Liver (tissue), 9 donors: ENCODE measurements around the gene LCK. TPM values are rescaled to one million over a fixed set of nuclear protein-coding genes. Genes with fewer than 3 reads are reported as not detected.
A peak's percentile ranks its signal among the peaks of the same experiment; 100 is the strongest.

ENCODE experiments used
- DNase-seq: peaks from one replicate; pipeline ENCODE4 v3.0.0-alpha.2; 2017; ENCODE audit warnings: low spot score
- H3K27ac ChIP-seq, 2 donors: one replicate each; pipeline ENCODE4 v1.7.0; 2013; ENCODE audit warnings: inconsistent platforms in 2 of 2, low read length in 2 of 2, control low read depth in 1 of 2, low read depth in 1 of 2, mild to moderate bottlenecking in 1 of 2
- H3K27me3 ChIP-seq, 4 donors: one replicate each; pipeline versions ENCODE4 v1.6.1 to v1.7.0; 2013; ENCODE audit warnings: low read length in 3 of 4, inconsistent platforms in 1 of 4, mild to moderate bottlenecking in 1 of 4, moderate library complexity in 1 of 4; ENCODE audit not compliant: control insufficient read depth in 4 of 4, insufficient read depth in 4 of 4
- H3K36me3 ChIP-seq, 4 donors: one replicate each; pipeline versions ENCODE4 v1.6.1 to v1.7.0; 2013; ENCODE audit warnings: low read length in 3 of 4, mild to moderate bottlenecking in 3 of 4, low read depth in 1 of 4, moderate library complexity in 1 of 4; ENCODE audit not compliant: control insufficient read depth in 4 of 4, insufficient read depth in 3 of 4
- H3K4me1 ChIP-seq, 4 donors: one replicate each; pipeline versions ENCODE4 v1.6.1 to v1.7.0; 2013; ENCODE audit warnings: low read length in 3 of 4, mild to moderate bottlenecking in 3 of 4, moderate library complexity in 1 of 4; ENCODE audit not compliant: control insufficient read depth in 4 of 4, insufficient read depth in 4 of 4
- H3K4me3 ChIP-seq, 3 donors: one replicate each; pipeline versions ENCODE4 v1.6.1 to v1.7.0; 2013; ENCODE audit warnings: low read length in 3 of 3, control low read depth in 1 of 3, low read depth in 1 of 3, mild to moderate bottlenecking in 1 of 3
- H3K9ac ChIP-seq, 2 donors: one replicate each; pipeline ENCODE4 v1.7.0; 2013; ENCODE audit warnings: low read length in 2 of 2, mild to moderate bottlenecking in 2 of 2, moderate library complexity in 2 of 2, control low read depth in 1 of 2, low read depth in 1 of 2
- H3K9me3 ChIP-seq, 4 donors: one replicate each; pipeline versions ENCODE4 v1.6.1 to v1.7.0; 2013; ENCODE audit warnings: low read length in 3 of 4; ENCODE audit not compliant: control insufficient read depth in 4 of 4
- CTCF ChIP-seq: fragments of 150-350 bp; IDR thresholded peaks from 2 replicates; pipeline ENCODE4 v1.5.1; 2017; ENCODE audit warnings: improper control_type of control experiment, low read depth, low read length; ENCODE audit not compliant: missing input control
- FOXA1 ChIP-seq: IDR thresholded peaks from 2 replicates; pipeline ENCODE4 v1.6.1; 2016; ENCODE audit warnings: antibody characterized with exemption
- GABPA ChIP-seq, 2 donors: IDR thresholded peaks in 1 of 2; conservative IDR thresholded peaks in 1 of 2; 2 replicates each; pipeline ENCODE4 v1.6.1; 2016; ENCODE audit warnings: antibody characterized with exemption in 2 of 2, mild to moderate bottlenecking in 1 of 2, moderate library complexity in 1 of 2
- HNF4G ChIP-seq: IDR thresholded peaks from 2 replicates; pipeline ENCODE4 v1.6.1; 2016; ENCODE audit warnings: antibody characterized with exemption
- JUND ChIP-seq, 2 donors: IDR thresholded peaks; 2 replicates each; pipeline ENCODE4 v1.6.1; 2016; ENCODE audit warnings: antibody characterized with exemption in 2 of 2
- MAX ChIP-seq: IDR thresholded peaks from 2 replicates; pipeline ENCODE4 v1.6.1; 2016; ENCODE audit warnings: antibody characterized with exemption
- RAD21 ChIP-seq, 2 donors: IDR thresholded peaks; 2 replicates each; pipeline ENCODE4 v1.6.1; 2016; ENCODE audit warnings: antibody characterized with exemption in 2 of 2, mild to moderate bottlenecking in 2 of 2
- REST ChIP-seq: IDR thresholded peaks from 2 replicates; pipeline ENCODE4 v1.6.1; 2016; ENCODE audit warnings: antibody characterized with exemption, mild to moderate bottlenecking
- RXRA ChIP-seq, 2 donors: IDR thresholded peaks; 2 replicates each; pipeline ENCODE4 v1.6.1; 2017 to 2018; ENCODE audit warnings: antibody characterized with exemption in 2 of 2, mild to moderate bottlenecking in 1 of 2
- SP1 ChIP-seq: IDR thresholded peaks from 2 replicates; pipeline ENCODE4 v1.6.1; 2018; ENCODE audit warnings: antibody characterized with exemption, mild to moderate bottlenecking
- YY1 ChIP-seq: IDR thresholded peaks from 2 replicates; pipeline ENCODE4 v1.6.1; 2016; ENCODE audit warnings: antibody characterized with exemption, mild to moderate bottlenecking
- WGBS: extraction: QIAGEN DNeasy Blood & Tissue Kit; methylation state at CpG from one replicate; pipeline ENCODE4 v1.1.7; 2013; 5-methylcytosine and 5-hydroxymethylcytosine counted together
- polyA plus RNA-seq, 2 donors: library from polyadenylated mRNA; stranded (reverse) in 1 of 2; unstranded in 1 of 2; fragments of 200-250 nt in 1 of 2; fragments of >200 nt in 1 of 2; fragmentation: Nextera tagmentation in 1 of 2; extraction: Ambion mirVana in 1 of 2; gene quantifications; one replicate each; pipeline versions ENCODE4 v1.2.1 to v1.2.3, GENCODE V29; 2013 to 2015
- total RNA-seq, 2 donors: library from RNA; depleted of rRNA; stranded (reverse); fragments of >200 nt; gene quantifications; one replicate each; pipeline ENCODE4 v1.2.3, GENCODE V29; 2014
- donor health status: healthy.
- donor health status: healthy.
- donor health status: healthy.
- donor health status: healthy.
- donor health status: healthy.

The LCK gene
- total and polyA plus RNA-seq, 4 donors, result 0.93 to 3.8 (median 1.2) TPM

- DNase-seq, result no peak
- no peak for TF ChIP-seq RAD21 (IDR thresholded peaks at IDR 0.05)
- H3K9ac ChIP-seq, result no peak overlapping the region
- H3K9me3 ChIP-seq, result no peaks in the 10 kb centered on the region
- no peak overlapping the region for H3K4me3 ChIP-seq
- peaks cover 4 to 15% (median 11%) of the 10 kb centered on the region in 4 donors for H3K4me1 ChIP-seq
- 81% methylated on average over 20 of the region's 20 CpGs for WGBS
- H3K36me3 ChIP-seq, result peaks cover 0 to 2% (median 0%) of the 10 kb centered on the region in 4 donors
- H3K27ac ChIP-seq, result peak overlapping the region in 1 of 2 donors; percentile 41
- no peaks in the 10 kb centered on the region for H3K27me3 ChIP-seq
Measured at GRCh38 chr1:32239790-32240139, 11.3 kb upstream of the LCK start.

DNA sequence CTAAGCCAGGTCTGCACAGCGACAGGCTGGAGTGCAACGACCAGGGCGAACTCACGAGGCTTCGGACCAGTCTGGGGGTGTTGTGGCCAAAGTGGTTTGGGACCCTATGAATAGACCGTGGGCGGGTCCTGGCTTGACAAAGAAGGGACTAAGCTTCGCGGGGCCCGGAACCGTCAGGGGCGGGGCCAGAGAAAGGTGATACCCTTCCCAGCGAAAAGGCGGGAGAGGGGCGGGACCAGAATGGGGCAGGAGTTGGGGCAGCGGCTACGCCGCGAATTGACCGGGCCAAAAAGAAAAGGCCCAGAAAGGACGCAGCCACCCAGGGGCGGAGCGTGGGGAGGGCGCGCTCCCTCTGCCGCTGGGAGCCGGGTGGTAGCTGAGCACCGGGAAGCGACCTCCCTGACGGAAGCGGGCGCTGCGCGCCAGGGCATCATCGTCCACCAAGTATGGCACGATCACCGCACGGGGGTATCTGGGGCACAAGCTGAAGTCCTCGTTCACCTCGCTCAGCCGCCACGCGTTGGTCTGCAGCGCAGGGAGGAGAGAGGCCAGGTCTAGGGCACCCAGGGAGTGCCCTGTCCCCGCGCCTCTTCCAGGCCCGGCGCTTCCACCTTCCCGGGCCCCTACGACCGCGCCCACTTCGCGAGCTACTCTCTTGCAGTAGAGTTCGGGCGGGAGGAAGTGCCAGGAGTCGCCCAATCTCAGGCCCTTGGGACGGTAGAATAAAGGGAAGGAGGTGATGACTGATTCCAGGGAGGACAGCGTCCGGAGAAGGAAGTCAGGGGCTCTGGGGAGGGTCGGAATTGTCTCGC is 10.7 kb upstream of the LCK start:
- Histone ChIP-seq H3K4me1 (peaks cover 4 to 15% (median 11%) of the 10 kb centered on the region in 4 donors), H3K36me3 (no peaks in the 10 kb centered on the region), H3K27me3 (no peaks in the 10 kb centered on the region), H3K9ac (peak overlapping the region; percentile 3 to 21), H3K9me3 (no peaks in the 10 kb centered on the region), H3K4me3 (peak overlapping the region; percentile 38 to 61 (median 59)), H3K27ac (peak overlapping the region; percentile 40 to 67)
- WGBS, result 5% methylated on average over 62 of the region's 62 CpGs
- DNase-seq, result peak; percentile 64
- peak; percentile 40 for TF ChIP-seq YY1
- TF ChIP-seq SP1, result peak; percentile 31
- TF ChIP-seq CTCF, result peak; percentile 17
- TF ChIP-seq FOXA1, result no peak
- TF ChIP-seq JUND (IDR thresholded peaks at IDR 0.05), result no peak
- no peak for TF ChIP-seq MAX
- TF ChIP-seq HNF4G, result no peak
- no peak for TF ChIP-seq GABPA (IDR thresholded peaks at IDR 0.05 in 1 of 2, conservative IDR thresholded peaks at IDR 0.05 in 1 of 2)
- no peak for TF ChIP-seq RXRA (IDR thresholded peaks at IDR 0.05)
- TF ChIP-seq REST, result no peak
- peak; percentile 42 to 54 for TF ChIP-seq RAD21 (IDR thresholded peaks at IDR 0.05)
